LNCaP clone FGC (cell line): ENCODE results near the gene ABL2.
"Not testable (repeated sequence)": the region's sequence is repeated elsewhere in the genome, so short reads cannot be mapped to it uniquely, and the experiment has no call there.

Experiments
- DNase-seq: peaks from one replicate; pipeline ENCODE4 v3.0.0-alpha.2; 2011; ENCODE audit warnings: low read depth
- H3K4me3 ChIP-seq: 2 replicates; pipeline ENCODE4 v1.5.1; 2011; ENCODE audit warnings: mild to moderate bottlenecking, low read depth, low read length, control low read depth
- TF ChIP-seq, protein P1 (sequence below): IDR thresholded peaks from 2 replicates; pipeline ENCODE4 v1.5.1; 2012; ENCODE audit warnings: mild to moderate bottlenecking; ENCODE audit not compliant: control insufficient read depth, insufficient read depth; ENCODE audit errors: extremely low read depth

ABL2 gene

DNA sequence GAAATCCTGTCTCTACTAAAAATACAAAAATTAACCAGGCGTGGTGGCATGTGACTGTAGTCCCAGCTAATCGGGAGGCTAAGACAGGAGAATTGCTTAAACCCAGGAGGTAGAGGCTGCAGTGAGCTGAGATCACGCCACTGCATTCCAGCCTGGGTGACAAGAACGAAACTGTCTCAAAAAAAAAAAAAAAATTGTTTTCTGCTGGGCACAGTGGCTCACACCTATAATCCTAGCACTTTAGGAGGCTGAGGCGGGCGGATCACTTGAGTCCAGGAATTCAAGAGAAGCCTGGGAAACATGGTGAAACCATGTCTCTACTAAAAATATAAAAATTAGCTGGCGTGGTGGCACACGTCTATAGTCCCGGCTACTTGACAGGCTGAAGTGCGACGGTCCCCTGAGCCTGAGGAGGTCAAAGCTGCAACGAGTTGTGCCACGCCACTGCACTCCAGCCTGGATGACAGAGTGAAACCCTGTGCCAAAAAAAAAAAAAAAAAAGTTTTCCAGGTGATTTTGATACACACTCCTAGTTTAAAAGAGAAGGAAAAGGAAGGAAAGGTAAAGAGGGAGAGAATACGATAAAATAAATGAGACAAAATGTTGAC, 31.7 kb downstream of the ABL2 start:
- TF ChIP-seq, protein P1, sequence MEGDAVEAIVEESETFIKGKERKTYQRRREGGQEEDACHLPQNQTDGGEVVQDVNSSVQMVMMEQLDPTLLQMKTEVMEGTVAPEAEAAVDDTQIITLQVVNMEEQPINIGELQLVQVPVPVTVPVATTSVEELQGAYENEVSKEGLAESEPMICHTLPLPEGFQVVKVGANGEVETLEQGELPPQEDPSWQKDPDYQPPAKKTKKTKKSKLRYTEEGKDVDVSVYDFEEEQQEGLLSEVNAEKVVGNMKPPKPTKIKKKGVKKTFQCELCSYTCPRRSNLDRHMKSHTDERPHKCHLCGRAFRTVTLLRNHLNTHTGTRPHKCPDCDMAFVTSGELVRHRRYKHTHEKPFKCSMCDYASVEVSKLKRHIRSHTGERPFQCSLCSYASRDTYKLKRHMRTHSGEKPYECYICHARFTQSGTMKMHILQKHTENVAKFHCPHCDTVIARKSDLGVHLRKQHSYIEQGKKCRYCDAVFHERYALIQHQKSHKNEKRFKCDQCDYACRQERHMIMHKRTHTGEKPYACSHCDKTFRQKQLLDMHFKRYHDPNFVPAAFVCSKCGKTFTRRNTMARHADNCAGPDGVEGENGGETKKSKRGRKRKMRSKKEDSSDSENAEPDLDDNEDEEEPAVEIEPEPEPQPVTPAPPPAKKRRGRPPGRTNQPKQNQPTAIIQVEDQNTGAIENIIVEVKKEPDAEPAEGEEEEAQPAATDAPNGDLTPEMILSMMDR: no peak
- no peak overlapping the region for H3K4me3 ChIP-seq
- DNase-seq: no peak

DNA sequence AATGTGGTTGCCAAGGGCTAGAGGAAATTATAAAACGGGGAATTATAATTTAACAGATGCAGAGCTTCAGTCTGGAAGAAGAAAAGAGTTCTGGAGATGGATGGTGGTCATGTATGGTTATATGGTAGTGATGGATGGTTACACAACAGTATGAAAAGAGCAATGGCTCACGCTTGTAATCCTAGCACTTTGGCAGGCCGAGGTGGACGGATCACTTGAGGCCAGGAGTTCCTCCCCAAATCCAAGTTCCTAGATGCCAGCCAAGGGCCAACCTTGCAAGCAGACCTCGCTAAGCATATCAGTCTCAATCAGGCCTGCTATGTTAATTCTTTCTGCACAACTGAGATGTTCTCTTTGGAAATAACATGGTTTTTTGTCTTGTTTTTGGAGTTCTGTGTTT, 33.6 kb downstream of the ABL2 start:
- DNase-seq: not testable (repeated sequence)

DNA sequence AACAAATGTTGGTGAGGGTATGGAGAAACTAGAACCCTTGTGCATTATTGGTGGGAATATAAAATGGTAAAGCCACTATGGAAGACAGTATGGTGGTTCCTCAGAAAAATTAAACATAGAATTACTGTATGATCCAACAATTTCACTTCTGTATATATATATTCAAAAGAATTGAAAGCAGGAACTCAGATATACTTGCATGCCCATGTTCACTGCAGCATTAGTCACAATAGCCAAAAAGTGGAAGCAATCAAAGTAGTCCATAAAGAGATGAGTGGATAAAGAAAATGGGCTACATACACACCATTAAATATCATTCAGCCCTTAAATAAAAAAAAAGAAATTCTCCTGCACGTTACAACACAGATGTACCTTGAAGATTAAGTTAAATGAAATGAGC, 34.1 kb downstream of the ABL2 start:
- DNase-seq: no peak
- TF ChIP-seq, protein P1: no peak
- H3K4me3 ChIP-seq: no peak overlapping the region

More for the DNA sequence above, 33.6 kb downstream of the ABL2 start:
- not testable (repeated sequence) for H3K4me3 ChIP-seq

DNA sequence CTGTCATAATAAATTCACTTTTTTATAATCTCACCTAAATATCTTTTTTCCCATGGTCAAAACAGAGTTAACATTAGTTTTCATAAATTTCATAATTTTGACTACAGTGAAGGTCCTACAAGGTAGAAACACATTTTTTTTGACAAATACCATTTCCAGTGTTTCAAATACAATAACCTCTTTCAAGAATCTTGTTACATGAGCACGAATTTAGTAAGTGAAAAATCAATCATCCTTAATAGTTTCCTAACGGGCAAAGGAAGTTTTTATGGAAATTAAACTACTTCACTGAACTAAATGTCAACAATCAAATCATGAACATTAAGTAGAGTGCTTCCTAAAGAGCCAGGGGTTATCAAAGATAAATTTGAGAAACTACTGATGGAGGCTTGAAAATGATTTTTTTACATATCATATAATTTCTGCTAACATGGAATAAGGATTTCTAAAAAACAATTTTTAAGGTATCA, 35.4 kb downstream of the ABL2 start:
- TF ChIP-seq, protein P1: no peak
- no peak overlapping the region for H3K4me3 ChIP-seq
- no peak for DNase-seq

DNA sequence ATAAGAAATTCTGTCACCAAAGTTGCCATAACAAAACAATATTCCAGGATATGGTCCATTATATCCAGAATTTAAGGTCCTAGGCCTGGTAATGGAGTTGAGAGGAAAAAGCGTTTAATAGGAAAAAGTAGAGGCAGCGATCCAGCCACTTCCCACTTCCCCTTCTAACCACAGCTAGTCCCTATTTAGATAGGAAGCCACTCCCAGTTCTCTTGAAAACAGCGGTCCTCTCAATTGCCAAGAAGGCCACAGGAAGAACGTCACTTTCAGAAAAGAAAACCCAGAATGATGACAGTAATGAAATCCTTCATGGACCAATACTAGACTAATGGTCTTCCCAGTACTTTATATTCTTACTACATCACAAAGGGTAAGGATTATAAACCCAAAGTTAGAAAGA, 38.6 kb downstream of the ABL2 start:
- H3K4me3 ChIP-seq: no peak overlapping the region
- TF ChIP-seq, protein P1: no peak
- no peak for DNase-seq

DNA sequence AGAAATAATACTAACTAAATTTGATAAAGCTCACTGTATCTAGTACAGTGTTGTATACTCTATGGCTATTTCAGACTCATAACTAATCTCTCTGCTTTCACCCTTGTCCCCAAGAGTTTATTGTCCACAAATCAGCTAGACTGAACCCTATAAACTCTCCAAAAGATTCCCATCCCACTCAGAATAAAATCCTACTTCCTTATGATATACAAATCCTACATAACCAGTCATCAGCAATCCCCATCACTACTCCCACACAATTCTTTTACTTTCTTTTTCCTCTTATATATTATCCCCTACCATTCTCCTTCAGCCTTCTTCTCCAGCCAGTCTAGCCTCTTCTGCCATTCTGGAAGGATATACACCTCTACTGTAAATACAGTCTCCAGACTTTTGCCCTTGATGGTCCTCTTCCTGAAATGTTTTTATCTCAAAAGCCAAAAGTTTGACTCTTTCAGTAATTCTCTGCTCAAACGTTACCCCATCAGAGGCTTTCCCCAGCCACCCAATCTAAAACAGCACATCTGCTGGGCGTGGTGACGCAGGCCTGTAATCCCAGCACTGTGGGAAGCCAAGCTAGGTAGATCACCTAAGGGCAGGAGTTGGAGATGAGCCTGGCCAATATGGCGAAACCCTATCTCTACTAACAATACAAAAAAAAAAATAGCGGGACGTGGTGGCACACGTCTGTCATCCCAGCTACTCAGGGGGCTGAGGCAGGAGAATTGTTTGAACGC, 41.6 kb downstream of the ABL2 start:
- no peak for DNase-seq
- no peak overlapping the region for H3K4me3 ChIP-seq
- TF ChIP-seq, protein P1: no peak

DNA sequence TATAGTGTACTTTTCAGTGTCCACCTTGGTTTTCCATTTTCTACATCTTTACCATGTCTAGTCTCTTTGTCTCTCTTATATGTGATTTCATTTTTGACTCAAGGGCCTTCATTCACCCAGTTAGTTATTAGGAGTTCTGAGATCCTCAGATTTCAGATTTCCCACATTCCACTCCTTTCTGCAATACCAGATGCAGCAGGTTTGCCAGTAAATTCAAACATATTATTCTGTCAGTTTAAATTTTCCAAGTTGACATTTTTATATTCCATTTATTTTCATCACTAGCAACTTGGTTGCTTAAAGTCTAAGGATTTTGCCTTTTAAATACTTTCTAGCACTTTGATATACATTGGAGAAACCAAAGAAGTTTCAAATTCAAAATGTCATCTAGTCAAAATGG, 42.4 kb downstream of the ABL2 start:
- H3K4me3 ChIP-seq: no peak overlapping the region
- DNase-seq: no peak
- TF ChIP-seq, protein P1: no peak
